ENCODE results near the gene MAPK1. TPM values are rescaled to one million over a fixed set of nuclear protein-coding genes. Genes with fewer than 3 reads are reported as not detected.
A peak's percentile ranks its signal among the peaks of the same experiment; 100 is the strongest.
"Not testable (repeated sequence)": the region's sequence is repeated elsewhere in the genome, so short reads cannot be mapped to it uniquely, and the experiment has no call there.

MAPK1 gene
- polyA plus RNA-seq, 5 donors = 86.8 to 113 (median 105) TPM

- DNase-seq = no peak
Measured at GRCh38 chr22:21887841-21888240, 20.4 kb upstream of the MAPK1 start.

GRCh38 chr22:21883930-21884329 is 16.5 kb upstream of the MAPK1 start:
- not testable (repeated sequence) for DNase-seq

- DNase-seq = not testable (repeated sequence)
Measured at GRCh38 chr22:21882754-21883333, 15.4 kb upstream of the MAPK1 start.

GRCh38 chr22:21881841-21882753 is 14.7 kb upstream of the MAPK1 start:
- DNase-seq = no peak

GRCh38 chr22:21876486-21877176 is 9.2 kb upstream of the MAPK1 start:
- no peak for DNase-seq

GRCh38 chr22:21874953-21875352 is 7.5 kb upstream of the MAPK1 start:
- not testable (repeated sequence) for DNase-seq

- no peak for DNase-seq
Measured at GRCh38 chr22:21873619-21874018, 6.2 kb upstream of the MAPK1 start.

- DNase-seq = not testable (repeated sequence)
Measured at GRCh38 chr22:21872741-21873140, 5.3 kb upstream of the MAPK1 start.

- DNase-seq = no peak
Measured at GRCh38 chr22:21868651-21869050, 1.2 kb upstream of the MAPK1 start.

- peak in 1 of 2 donors; percentile 31 for DNase-seq
Measured at GRCh38 chr22:21866833-21867527, 465 bp downstream of the MAPK1 start.

- DNase-seq = peak; percentile 52 to 63
Measured at GRCh38 chr22:21865041-21865440, 2.4 kb downstream of the MAPK1 start.

- DNase-seq = no peak
Measured at GRCh38 chr22:21862386-21863245, 4.8 kb downstream of the MAPK1 start.

GRCh38 chr22:21861851-21862250 is 5.6 kb downstream of the MAPK1 start:
- no peak for DNase-seq

- DNase-seq = no peak
Measured at GRCh38 chr22:21861264-21861848, 6.1 kb downstream of the MAPK1 start.

- DNase-seq = no peak
Measured at GRCh38 chr22:21860491-21861039, 6.9 kb downstream of the MAPK1 start.

- no peak for DNase-seq
Measured at GRCh38 chr22:21858025-21858764, 9.2 kb downstream of the MAPK1 start.

- no peak for DNase-seq
Measured at GRCh38 chr22:21857481-21857914, 9.9 kb downstream of the MAPK1 start.

- no peak for DNase-seq
Measured at GRCh38 chr22:21856868-21857267, 10.6 kb downstream of the MAPK1 start.

GRCh38 chr22:21856197-21856596 is 11.2 kb downstream of the MAPK1 start:
- no peak for DNase-seq

Data from right lung (tissue), 5 donors.